ENCODE results near the gene S1PR1.

The S1PR1 gene

GRCh38 chr1:101245246-101245927 is 8.6 kb downstream of the S1PR1 start:
- DNase-seq (ENCODE audit: low read depth): no peak

DNA sequence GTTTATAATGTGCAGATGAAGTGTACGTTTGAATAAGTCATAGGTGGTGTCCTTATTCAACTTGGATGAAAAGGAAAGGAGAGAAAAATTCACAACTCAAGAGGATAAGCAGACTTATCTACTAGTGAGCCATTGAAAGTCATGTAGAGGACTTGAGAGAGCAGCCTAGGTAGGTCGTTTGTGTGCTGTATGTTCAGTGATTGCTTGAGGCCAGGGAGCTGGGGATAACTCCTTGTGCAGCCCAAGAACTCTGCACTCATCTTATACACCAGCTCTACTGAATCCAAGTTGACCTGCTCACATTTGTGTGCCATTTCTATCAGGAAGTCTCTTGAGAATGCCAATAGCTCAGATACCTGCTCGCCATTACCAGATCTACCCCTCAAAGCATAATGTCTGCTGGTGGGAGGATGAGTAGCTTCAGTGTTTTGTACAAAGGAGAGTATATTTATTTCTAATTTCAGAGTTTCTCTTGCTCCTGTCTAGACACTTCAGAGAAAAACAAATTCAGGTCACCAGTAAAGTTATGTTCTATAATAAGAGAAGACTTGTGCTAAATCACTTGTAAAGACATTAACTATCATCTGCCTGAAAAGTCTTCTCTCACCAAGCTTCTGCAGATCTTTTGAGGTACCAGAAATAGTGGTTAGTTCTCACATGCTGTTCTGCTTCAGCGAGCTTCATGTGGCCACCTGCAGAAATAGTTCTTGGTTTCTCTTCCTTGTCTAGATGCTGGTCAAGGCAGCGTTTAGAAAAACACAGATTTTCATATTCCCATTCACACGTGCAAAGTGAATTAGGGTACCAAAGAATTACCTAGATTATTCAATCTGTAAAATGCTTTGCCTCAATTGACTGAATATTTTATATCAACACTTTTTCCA is 10.8 kb downstream of the S1PR1 start:
- DNase-seq (ENCODE audit: low read depth): no peak

- DNase-seq (ENCODE audit: low read depth): no peak
Observed at GRCh38 chr1:101250222-101250621, 13.4 kb downstream of the S1PR1 start.

GRCh38 chr1:101250656-101251272 is 13.9 kb downstream of the S1PR1 start:
- DNase-seq (ENCODE audit: low read depth): no peak

DNA sequence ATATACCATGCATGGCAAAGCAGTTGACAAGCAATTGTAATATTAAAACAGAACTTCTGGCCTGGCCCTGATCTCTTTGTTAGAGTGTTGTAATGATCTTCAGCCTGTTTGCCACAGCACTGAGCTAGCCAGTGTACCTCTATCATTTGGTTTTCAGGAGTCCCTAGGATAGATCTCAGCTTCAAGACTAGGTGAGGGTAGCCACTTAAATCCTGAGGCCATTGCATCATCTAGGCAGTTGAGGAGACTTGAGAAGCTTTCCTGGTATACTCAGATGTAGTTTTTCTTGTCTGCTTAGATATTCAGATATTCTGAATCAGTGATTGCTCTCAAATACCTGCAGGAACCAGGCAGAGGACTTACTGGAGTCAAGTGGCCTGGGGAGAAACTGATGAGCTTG is 14.7 kb downstream of the S1PR1 start:
- no peak for DNase-seq (ENCODE audit: low read depth)

DNA sequence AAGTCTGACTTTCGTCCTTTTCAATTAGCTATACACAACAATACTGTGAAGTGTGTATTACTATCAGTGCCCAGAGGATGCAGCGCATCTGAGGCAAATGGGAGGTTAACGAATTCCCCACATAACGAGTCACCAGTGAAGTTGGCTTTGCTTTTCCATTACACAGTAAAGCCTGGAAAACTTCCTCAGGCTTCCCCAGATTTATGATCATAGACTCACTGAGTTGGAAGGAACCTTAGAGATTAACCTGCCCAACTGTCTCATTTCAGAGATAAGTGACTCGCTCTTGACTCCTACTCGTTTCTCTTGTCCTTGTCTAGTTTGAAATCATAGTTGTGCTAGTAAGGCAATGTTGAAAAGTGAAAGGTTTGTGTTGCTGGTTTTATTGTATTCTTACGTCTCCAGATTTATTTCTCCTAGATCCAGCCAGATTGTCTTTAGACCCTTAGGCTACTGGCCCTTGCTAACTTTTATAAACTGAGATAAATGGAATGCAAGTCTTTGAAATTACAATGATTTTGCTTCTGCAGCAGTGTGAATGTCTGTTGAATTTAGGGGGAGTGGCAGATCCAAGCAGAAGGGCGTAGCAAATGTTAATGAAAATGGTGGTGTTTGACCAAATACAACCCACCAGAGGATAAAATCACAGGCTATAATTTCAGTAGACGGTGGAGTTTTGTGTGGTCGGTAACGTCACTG is 17.3 kb downstream of the S1PR1 start:
- DNase-seq (ENCODE audit: low read depth): no peak

DNA sequence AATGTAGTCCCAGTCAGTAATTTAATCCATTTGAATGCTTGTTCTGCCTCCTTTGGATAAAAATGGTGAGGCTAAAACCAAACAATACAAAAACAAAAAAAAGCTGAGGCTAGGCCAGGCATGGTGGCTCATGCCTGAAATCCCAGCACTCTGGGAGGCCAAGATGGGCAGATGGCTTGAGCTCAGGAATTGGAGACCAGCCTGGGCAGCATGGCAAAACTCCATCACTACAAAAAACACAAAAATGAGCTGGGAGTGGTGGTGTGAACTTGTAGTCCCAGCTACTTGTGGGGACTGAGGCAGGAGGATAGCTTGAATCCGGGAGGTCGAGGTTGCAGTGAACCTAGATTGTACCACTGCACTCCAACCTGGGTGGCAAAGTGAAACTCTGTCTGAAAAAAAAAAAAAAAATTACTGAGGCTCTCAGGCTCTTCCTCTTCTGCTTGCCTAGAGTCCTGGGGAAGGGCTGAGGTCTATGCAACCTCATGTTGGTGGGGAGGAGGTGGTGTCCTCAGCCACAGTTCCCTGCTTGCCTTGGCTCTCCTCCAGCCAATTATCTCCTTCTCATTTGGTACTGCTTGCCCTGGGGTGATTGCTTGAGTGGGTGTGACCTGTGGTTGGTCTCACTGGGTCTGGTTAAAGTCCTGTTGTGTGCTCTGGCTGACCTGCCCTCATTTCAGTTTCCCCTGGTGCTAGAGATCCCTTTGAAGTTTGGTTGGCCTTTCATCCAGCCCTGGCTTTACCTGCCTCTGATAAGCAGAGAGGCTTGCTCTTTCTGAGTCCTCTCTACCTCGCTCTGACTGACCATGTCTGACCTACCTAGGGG is 20.9 kb downstream of the S1PR1 start:
- no peak for DNase-seq (ENCODE audit: low read depth)

DNA sequence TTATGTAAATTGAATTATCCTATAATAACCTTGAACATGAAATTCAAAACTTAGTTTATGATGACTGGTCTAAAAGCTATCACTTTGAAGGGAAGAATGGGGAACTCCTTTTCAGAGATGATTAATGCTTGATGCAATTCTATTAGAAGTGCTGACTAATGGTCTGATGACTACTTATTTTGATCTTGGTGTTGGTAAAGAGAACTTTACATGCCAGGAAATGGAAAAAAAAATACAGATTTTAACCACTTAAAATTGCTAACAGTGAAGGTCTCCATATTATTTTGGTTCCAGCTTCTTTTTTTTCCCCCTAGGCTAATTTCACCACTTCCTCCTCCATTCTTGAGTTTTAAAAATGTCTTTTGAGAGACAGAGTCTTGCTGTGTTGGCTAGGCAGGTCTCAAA is 22.9 kb downstream of the S1PR1 start:
- DNase-seq (ENCODE audit: low read depth): peak; percentile 70

- no peak for DNase-seq (ENCODE audit: low read depth)
Observed at GRCh38 chr1:101260556-101261350, 23.9 kb downstream of the S1PR1 start.

GRCh38 chr1:101261623-101262022 is 24.8 kb downstream of the S1PR1 start:
- DNase-seq (ENCODE audit: low read depth): no peak

DNA sequence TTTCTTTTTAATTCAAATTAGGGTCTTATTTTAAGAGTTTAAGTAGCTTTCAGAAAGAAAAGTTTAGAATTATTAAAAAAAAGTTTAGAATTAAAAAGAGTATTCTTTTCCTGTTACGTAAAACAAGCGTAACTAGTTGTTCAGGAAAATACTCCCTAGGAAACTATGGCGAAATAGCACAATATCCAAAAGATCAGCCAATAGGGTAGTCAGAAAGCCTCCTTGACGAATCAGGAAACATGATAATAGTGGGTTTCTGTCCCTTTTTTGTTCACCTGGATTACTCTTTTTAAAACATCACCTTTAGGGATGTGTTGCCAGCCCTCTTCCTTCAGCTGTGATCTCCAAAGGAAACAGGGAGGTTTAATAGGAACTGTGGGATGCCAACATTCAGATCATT is 25.2 kb downstream of the S1PR1 start:
- DNase-seq (ENCODE audit: low read depth): no peak

DNA sequence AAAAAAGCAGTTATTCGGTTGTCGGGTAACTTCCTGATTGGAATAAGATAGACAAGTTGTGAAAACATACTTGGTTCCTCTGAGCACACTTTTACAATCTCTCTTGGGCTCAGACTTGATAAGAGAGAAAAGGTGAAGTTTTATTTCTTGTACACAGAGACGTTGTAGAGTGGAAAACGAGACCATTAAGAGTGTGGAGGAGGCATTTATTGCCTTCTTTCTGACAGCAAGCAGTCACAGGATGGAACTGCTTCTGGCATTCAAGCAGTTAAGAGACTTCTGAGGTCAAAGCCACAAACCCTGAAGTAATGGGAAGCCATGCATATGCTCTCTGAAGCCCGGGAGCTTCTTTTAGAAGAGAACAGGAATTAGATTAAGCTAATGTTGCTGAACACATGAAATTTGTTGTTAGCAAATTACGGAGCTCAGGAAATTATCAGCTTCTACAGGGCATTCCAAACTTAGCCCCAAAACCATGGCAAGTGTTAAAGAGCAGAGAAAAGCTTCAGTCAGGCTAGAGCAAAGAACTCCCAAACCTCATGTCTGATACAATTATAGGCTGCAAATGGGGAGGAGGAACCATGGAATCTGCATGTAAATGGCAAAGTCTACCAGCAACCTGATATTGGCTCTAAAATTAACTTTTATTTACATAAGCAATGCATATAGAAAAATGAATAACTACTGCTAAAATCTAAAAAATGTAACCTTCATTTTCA is 26.0 kb downstream of the S1PR1 start:
- DNase-seq (ENCODE audit: low read depth): no peak

DNA sequence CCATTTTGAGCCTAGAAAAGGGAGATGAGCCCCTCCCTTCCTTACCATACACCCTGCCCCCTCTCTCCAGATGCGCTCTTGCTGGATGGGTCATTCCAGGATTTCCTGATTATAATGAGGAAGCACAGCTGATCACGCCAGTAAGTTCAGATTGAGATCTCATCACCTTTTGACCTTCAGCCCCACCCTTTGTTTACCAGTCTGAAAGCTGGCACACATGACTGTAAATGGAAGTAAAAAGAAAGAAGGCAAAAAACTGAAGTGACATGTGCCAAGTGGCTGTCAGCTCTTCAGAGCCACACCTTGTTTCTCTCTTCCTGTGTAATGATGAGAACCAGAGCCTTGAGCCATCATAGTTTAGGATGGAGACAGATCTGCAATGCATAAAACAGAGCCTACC is 27.9 kb downstream of the S1PR1 start:
- DNase-seq (ENCODE audit: low read depth): no peak

- DNase-seq (ENCODE audit: low read depth): no peak
Observed at GRCh38 chr1:101265684-101266083, 28.9 kb downstream of the S1PR1 start.

DNA sequence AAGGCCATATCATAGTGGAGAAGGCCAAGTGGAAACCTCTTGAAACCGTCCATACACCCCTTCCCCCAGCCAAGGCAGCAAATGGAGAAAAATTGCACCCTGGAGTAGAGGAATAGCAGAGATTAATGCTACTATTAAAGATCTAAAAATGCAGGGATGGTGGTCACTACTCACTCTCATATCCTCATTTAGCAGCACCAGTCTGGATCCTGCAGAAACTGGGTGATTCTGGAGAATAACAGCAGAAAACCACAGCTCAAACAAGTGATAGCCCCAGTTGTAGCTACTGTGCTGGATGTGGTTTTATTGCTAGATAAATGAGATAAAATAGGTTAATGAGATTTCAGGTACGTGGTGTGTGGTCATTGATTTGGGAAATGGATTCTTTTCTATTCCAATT is 30.3 kb downstream of the S1PR1 start:
- DNase-seq (ENCODE audit: low read depth): no peak

GRCh38 chr1:101268893-101269292 is 32.1 kb downstream of the S1PR1 start:
- DNase-seq (ENCODE audit: low read depth): no peak

GRCh38 chr1:101275672-101276071 is 38.9 kb downstream of the S1PR1 start:
- no peak for DNase-seq (ENCODE audit: low read depth)

DNA sequence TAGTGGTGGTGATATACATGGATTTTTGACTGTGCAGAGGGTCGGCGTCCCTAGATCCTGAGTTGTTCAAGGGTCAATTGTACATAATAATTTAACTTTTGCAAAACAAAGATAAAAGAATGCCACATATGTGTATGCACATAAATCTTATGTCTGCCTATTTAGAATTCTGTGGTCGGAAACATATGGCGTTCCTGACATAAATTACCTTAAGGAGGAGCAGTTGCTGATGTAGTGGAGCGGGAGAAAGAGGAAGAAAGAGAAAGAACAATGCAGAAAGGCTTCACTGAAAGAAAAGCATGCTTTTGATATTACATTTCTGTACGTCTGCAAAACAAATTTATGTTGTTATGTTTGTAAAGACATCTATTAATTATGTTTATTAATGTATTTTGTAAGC is 40.0 kb downstream of the S1PR1 start:
- no peak for DNase-seq (ENCODE audit: low read depth)

DNA sequence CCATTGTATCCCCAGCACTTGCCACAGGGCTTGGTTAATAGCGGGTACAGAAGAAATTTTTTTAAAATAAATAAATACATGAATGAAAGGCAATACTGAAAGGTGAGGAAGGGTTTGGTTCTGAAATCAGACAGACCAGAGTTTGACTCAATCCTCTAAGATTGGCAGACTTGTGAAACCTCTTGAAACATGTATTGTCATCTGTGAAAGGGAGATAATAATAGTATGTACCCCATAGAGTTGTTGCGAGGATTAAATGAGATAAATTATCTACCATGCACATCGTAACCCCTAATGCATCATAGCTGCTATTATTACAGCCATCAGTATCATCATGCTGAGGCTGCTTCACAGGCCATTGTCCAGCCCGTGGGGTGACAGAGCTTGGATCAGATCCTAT is 41.4 kb downstream of the S1PR1 start:
- DNase-seq (ENCODE audit: low read depth): no peak

DNA sequence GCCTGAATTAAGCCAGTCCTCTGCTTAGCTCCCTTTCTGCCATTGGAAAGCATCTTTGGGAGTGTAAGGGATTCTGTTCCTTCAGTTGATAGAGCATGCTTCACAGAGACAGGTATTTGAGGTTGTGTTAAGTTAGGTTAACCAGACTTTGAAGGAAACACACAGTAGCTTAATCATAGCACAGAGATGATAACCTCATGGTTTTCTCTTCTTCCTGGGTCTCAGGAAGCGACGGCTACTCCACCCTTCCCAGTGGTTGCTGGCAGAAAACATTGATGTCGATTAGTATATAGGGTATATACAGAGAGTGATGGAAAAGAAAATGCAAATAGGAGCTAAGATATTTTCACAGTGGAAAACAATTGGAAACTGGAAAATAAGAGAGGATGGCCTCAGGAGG is 42.0 kb downstream of the S1PR1 start:
- DNase-seq (ENCODE audit: low read depth): no peak
